Caki2 (cell line): ENCODE results near the gene NUFIP2. TPM values are rescaled to one million over a fixed set of nuclear protein-coding genes. Genes with fewer than 3 reads are reported as not detected.
"Not testable (repeated sequence)": the region's sequence is repeated elsewhere in the genome, so short reads cannot be mapped to it uniquely, and the experiment has no call there.

Experiments used
- DNase-seq: peaks from one replicate; pipeline ENCODE4 v3.0.0-alpha.2; 2015; ENCODE audit warnings: low read depth
- in situ Hi-C: cut with HindIII; loops from 2 replicates; pipeline ENCODE4 v1.10.0; 2016; ENCODE audit warnings: low sequenced_read_pairs, low pct_unique_long_range_greater_than_20kb, mixed read lengths
- total RNA-seq: library from RNA; depleted of rRNA; stranded (reverse); fragments of >200 nt; shearing (Covaris generic); gene quantifications from 2 replicates; pipeline ENCODE4 v1.2.3, GENCODE V29; 2014; ENCODE audit warnings: low replicate concordance; rRNA removed

NUFIP2 gene, protein sequence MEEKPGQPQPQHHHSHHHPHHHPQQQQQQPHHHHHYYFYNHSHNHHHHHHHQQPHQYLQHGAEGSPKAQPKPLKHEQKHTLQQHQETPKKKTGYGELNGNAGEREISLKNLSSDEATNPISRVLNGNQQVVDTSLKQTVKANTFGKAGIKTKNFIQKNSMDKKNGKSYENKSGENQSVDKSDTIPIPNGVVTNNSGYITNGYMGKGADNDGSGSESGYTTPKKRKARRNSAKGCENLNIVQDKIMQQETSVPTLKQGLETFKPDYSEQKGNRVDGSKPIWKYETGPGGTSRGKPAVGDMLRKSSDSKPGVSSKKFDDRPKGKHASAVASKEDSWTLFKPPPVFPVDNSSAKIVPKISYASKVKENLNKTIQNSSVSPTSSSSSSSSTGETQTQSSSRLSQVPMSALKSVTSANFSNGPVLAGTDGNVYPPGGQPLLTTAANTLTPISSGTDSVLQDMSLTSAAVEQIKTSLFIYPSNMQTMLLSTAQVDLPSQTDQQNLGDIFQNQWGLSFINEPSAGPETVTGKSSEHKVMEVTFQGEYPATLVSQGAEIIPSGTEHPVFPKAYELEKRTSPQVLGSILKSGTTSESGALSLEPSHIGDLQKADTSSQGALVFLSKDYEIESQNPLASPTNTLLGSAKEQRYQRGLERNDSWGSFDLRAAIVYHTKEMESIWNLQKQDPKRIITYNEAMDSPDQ
- total RNA-seq: 14.5 and 15.1 TPM in 2 replicates

DNA sequence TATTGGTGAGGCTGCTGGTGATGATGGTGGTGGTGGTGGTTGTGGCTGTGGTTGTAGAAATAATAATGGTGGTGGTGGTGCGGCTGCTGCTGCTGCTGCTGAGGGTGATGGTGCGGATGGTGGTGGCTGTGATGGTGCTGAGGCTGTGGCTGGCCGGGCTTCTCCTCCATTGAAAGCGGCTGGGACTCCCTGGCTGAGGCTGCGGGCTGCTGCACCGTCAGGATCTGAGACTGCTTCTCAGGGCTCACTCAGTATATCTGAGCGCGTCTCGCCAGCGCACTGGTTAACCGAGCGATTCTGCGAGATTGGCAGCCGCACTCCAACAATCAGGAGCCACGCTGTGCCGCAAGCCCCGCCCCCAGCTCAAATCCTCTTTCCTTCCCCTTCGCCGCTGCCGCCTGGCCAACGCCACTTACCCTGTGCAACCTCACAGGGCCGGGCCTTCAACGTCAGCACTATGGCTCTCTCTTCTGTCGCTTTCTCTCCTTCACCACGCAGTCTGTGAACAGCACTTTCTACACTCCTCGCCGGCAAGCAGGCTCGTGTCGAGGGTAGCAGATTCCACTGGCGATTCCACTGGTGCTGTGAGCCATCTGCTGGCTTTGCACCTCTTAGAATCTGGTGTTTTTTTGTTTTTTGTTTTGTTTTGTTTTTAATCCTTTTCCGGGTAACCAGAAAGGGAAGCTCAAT is at the start of gene NUFIP2:
Gene NUFIP2, minus strand, starts transcription at position 259 of the 690 bp plus-strand sequence. Its CDS starts 89 bp downstream, at position 170.
- DNase-seq: peak; percentile 98
- in situ Hi-C loops: no loop called here

DNA sequence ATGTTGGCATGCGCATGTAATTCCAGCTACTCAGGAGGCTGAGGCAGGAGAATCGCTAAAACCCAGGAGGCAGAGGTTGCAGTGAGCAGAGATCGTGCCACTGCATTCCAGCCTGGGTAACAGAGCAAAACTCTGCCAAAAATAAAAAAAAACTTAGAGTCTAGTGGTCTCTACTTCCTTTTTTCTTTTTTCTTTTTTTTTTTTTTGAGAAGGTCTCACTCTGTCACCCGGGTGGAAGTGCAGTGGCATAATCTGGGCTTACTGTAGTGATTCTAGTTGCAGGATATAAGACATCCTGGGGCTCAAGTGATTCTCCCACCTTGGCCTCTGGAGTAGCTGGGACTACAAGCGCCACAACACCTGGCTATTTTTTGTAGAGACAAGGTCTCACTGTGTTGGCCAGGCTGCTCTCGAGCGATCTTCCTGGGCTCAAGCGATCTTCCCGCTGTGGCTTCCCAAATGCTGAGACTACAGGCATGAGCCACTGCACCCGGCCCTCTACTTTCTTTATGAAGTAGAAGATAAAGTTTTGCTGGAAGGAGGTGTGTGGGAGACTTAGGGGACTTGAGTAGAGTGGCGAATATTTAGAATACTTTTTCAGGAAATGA is 48.3 kb upstream of the NUFIP2 start:
- in situ Hi-C loops: no loop called here
- no peak for DNase-seq

DNA sequence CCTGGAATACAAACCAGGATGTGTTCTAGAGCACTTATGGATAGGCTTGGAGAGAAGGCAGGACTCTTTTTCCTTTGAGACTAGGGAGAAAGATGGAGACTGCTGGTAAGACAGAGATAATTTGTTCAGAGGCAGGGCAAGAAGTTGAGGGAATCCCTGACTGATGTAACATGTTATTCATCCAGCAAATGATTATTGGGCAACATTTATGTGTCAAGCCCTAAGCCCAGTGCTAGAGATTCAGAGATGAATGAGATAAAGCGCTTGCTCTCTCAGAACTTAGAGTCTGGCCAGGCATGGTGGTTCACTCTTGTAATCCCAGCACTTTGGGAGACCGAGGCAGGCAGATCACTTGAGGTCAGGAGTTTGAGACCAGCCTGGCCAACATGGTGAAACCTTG is 47.8 kb upstream of the NUFIP2 start:
- in situ Hi-C loops: no loop called here
- DNase-seq: no peak

DNA sequence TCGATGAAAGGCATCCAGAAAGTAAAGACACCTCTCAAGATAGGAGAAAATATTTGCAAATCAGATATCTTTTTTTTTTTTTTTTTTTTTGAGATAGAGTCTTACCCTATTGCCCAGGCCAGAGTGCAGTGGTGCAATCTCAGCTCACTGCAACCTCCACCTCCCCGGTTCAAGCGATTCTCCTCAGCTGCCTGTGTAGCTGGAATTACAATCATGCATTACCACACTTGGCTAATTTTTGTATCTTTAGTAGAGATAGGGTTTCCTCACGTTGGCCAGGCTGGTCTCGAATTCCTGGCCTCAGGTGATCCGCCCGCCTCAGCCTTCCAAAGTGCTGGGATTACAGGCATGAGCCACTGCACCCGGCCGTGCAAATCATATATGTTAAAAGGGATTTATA is 45.1 kb upstream of the NUFIP2 start:
- DNase-seq, in situ Hi-C loops: not testable (repeated sequence)

DNA sequence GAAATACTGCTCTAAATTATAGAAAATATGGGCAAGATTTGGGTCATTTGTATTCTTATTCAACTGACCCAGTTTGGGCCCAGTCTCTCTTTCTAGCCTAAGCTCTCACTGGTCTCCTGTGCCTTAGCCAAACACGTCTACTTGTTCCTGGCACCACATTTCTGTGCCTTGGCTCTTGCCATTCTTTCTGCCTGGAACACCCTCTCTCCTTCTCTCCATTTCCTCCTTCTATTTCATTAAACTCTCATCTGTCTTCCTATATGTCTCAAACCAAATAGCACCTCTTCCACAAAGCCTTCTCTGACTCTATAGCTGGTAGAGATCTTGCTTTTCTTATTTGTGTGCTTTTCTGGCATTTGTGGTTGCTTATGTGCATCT is 37.7 kb upstream of the NUFIP2 start:
- no peak for DNase-seq
- in situ Hi-C loops: no loop called here

DNA sequence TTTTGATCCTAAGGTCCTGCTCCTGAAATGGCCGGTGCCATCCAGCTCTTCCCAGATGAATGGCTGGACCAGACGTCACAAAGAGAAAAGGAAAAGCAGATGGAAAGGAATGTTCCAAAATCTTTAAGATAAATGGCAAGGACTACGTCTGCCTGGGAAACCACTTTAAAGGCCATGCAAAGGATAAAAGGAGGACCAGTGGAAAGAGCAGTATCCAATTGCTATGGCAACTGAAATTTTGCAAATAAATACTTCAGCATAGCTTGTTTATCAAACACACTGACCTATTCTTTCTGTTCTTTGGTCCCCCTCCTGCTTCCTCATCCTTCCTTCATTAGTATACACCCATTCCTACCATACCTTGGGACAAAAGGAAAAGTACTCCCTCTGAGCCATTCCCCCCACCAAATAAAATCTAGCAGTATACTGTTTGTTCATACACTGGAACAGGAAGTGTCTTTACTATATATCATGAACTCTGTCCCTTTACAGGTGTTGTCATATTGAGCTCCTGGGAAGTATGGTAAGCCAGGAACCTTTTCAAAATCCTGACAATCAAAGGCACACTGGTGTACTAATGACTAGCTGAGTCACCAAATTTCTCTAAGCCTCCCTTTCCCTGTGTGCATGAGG is 37.2 kb upstream of the NUFIP2 start:
- in situ Hi-C loops: no loop called here
- no peak for DNase-seq

DNA sequence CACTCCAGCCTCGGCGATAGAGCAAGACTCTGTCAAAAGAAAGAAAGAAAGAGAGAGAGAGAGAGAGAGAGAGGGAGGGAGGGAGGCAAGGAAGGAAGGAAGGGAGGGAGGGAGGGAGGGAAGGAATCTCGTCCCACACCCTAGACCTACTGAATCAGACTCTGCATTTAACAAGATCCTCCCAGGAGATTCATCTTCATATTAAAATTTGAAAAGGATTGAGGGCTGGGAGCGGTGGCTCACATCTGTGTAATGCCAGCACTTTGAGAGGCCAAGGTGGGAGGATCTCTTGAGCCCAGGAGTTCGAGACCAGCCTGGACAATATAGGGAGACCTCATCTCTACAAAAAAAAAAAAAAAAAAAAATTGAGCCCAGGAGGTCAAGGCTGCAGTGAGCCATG is 33.5 kb upstream of the NUFIP2 start:
- in situ Hi-C loops: no loop called here
- no peak for DNase-seq

DNA sequence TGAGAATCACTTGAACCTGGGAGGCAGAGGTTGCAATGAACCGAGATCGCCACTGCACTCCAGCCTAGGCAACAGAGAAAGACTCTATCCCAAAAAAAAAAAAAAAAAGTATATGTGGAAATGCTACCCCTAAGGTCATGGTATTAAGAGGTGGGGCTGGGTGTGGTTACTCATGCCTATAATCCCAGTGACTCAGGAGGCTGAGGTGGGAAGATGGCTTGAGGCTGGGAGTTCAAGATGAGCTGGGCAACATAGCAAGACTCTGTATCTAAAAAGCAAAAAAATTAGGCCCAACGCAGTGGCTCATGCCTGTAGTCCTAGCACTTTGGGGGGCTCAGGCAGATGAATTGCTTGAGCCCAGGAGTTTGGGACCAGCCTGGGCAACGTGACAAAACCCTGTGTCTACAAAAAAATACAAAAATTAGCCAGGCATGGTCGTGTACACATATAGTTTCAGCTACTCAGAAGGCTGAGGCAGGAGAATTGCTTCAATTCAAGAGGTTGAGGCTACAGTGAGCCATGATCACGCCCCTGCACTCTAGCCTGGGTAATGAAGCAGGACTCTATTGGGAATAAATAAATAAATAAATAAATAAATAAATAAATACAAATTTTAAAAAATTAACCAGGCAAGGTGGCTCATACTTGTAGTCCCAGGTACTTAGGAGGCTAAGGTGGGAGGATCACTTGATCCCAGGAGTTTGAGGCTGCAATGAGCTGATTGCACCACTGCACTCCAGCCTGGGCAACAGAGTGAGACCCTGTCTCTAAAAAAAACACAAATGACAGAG is 32.3 kb upstream of the NUFIP2 start:
- in situ Hi-C loops: no loop called here
- no peak for DNase-seq

DNA sequence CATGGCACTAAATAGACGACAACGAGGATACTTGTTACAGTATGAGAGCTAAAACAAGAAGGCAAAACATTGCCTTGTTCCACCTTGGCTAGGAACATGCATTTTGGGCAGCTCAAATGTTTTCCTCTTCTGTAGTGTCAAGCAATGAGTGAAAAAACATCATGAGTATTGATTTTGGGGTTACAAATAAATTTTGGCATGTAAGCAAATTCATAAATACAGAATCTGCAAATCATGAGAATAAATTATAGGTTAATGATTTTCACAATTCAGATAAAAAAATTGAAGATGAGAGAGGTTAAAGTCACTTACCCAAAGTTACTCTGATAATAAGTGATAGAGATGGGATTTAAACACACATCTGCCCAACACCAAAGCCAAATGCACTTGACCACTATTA is 28.4 kb upstream of the NUFIP2 start:
- in situ Hi-C loops: no loop called here
- no peak for DNase-seq

DNA sequence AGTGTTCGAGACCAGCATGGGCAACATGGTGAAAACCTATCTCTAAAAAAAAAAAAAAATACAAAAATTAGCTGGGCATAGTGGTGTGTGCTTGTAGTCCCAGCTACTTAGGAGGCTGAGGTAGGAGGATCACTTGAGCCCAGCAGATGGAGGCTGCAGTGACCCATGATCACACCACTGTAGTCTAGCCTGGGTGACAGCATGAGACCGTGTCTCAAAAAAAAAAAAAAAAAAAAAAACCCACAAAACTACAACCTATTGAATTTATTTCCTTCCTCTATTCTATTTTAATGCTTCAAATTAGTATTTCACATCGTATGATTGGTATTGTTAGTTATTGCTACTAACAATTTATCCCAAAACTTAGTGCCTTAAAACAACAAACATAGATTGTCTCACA is 9.4 kb upstream of the NUFIP2 start:
- in situ Hi-C loops: no loop called here
- DNase-seq: no peak

DNA sequence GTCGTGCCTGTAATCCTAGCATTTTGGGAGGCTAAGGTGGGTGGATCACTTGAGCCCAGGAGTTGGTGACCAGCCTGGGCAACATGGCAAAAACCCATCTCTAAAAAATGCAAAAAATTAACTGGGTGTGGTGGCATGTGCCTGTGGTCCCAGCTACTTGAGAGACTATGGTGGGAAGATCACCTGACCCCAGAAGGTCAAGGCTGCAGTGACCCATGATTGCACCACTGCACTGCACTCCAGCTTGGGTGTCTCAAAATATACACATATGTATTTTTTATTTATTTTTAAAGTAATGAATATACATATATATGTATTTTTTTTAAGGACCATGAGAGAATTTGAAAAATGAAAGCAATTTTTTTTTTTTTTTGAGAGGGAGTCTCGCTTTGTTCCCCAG is 5.1 kb upstream of the NUFIP2 start:
- in situ Hi-C loops: no loop called here
- no peak for DNase-seq

DNA sequence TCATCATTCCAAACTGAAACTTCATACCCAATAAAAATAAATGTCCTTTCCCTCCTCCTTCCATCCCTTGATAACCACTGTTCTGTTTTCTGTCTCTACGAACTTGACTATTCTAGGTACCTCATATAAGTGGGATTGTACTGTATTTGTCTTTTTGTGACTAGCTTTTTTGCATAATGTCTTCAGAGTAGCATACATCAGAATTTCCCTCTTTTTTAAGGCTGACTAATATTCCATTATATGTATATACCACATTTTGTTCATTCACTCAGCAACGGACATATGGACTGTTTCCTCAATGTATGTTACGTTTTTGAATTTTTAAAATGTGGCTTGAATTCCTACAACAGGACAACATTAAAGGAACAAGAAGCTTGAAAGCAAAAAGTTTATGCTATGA is 1.5 kb upstream of the NUFIP2 start:
- in situ Hi-C loops: no loop called here
- DNase-seq: no peak

DNA sequence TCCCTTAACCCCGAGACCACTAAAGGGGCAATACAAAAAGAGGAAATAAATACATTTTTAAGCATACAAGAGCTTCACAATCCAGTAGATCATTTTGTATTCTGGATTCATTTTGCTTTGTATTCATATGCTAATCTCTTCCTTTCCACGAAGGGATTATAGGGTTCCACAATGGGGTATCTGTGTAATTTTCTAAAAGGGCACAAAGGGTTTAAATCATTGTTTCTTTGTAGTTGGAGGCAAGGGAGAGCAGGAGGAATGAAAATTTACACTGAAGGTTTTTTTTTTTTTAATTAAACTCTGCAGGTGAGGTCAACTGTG is 592 bp upstream of the NUFIP2 start:
- in situ Hi-C loops: no loop called here
- DNase-seq: no peak

DNA sequence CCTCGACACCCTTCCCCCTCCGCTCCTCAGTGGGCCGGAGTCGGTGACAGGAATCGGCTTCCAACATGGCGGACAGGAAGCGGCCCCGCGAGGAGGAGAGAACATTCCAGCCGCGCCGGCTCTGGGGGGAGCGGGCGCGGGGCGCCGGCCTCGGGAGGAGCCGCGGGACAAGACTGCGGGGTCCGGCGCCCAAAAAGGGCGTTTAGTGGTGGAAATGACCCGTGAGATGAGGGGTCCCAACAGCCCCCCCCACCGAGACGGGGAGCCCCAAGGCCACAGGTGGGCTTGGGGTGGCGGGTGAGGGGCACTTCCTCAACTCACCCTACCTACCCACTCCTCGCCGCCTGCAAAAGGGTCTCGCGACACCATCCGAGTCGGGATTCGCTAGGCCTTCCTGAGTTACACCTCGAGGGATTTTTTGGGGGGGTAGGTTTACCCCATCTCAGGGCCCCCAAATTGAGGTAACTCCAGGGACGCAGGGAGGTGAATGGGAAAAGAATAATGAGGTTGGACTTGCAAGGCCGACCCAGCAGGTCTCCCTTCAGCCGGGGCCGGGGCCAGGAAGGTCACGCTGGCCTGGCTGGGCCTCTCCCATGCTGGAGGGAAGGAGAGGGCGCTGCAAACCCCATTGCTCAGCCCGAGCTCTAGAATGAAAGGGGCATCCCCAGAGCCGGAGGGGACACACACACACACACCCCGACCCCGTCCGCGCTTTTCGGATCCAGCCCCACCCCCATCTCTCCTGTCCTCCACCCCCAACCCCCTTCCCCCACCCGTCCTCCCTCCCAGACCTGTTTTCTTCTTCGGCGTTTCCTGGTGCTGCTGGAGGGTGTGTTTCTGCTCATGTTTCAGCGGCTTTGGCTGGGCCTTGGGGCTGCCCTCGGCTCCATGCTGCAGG is 707 bp downstream of the NUFIP2 start:
- in situ Hi-C loops: no loop called here
- peak; percentile 50 for DNase-seq

DNA sequence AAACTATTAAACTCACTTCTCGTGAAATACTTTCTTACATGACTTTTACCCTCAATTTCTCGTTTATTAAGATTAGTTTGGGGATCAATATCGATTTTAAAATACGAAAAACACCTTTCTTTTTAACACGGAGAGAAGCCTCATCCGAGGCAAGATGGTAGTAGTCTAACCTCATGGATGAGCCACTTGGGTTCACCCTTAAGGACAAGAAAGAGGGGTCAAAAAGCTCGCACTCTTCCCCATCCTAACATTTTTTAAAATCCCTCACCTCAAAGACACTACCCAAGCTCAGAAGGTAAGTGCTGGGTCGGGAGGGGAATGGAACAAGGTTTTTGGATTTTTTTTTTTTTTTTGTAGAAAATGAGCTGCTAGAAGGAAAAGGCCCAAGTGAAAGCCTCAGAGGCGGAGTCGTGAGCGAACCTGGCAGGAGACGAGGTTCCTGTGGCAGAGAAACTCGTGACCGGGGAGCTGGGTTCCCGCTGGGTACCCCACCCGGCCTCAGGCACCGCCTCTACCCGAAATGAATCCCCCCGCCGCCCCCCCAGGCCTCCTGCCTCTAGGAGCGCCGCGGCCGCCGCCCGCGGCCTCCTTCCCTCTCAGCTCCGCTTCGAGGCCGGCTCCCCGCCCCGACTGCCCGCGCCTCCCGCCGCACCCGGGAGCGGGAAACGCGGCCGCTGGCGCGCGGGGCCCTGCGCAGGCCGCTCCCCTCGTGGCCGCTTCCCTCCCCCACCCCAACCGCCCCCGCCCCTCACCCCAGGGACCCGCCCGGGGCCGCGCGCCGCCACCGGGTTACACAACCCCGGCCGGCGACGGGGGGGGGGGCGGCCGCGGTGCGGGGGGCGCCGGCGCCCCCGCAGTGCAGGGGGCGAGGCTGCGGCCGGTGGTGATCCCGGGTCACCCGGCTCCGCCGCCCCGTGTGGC is 1.6 kb downstream of the NUFIP2 start:
- peak; percentile 51 for DNase-seq
- in situ Hi-C loops: no loop called here

DNA sequence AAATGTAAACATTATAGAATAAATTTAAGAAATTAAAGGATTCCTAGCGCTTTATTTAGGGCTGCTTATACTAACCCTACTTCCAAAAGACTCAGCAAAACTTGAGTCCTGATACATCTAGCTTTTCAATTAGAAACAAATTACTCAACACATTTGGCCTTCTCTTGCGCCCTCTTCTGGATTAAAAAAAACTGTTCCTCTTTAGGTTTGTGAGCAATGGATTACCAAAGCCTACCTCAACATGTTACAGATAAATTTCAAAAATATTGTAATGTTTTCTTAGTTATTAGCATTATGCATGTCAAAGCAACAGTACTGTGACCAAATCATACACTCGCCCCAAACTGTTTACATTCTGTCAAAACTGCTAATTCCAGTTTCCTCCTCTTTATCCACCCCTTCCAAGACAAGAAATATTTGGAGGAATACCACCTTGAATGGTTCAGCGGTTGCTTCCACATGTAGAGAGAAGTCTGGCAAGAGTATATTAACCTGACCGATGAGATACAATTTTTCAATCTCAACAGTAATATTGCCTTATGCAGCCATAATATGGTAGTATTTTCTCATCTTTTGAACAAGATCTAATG is 2.7 kb downstream of the NUFIP2 start:
- in situ Hi-C loops: no loop called here
- DNase-seq: peak; percentile 59
